Astrocyte (in vitro differentiated cells and primary cell): ENCODE data around the gene XAF1. TPM values are rescaled to one million over a fixed set of nuclear protein-coding genes. Genes with fewer than 3 reads are reported as not detected.

Source experiments
- DNase-seq: peaks from one replicate; pipeline ENCODE4 v3.0.0-alpha.2; 2010; ENCODE audit warnings: low read depth
- FAIRE-seq: peaks from 2 replicates; lab custom pipeline; 2011; peaks lifted over from hg19 to GRCh38; lab: Jason Lieb, UNC
- H2AFZ ChIP-seq: 2 replicates; pipeline ENCODE4 v1.6.0; 2012; ENCODE audit warnings: low read depth, low read length, inconsistent platforms
- H3K27ac ChIP-seq: 2 replicates; pipeline ENCODE4 v1.5.1; 2011; ENCODE audit warnings: low read depth, low read length, inconsistent platforms
- H3K27me3 ChIP-seq: 2 replicates; pipeline ENCODE4 v1.6.0; 2011; ENCODE audit warnings: low read length, inconsistent platforms; ENCODE audit not compliant: insufficient read depth
- H3K36me3 ChIP-seq: 2 replicates; pipeline ENCODE4 v1.5.1; 2011; ENCODE audit warnings: low read length, inconsistent platforms; ENCODE audit not compliant: insufficient read depth
- H3K4me1 ChIP-seq: 2 replicates; pipeline ENCODE4 v1.5.1; 2011; ENCODE audit warnings: low read length, inconsistent platforms; ENCODE audit not compliant: insufficient read depth
- H3K4me2 ChIP-seq: 2 replicates; pipeline ENCODE4 v1.6.0; 2012; ENCODE audit warnings: low read length, inconsistent platforms
- H3K4me3 ChIP-seq: 2 replicates; pipeline ENCODE4 v1.5.1; 2011; ENCODE audit warnings: low read depth, mild to moderate bottlenecking, low read length, inconsistent platforms; ENCODE audit not compliant: insufficient read depth
- H3K79me2 ChIP-seq: 2 replicates; pipeline ENCODE4 v1.6.0; 2012; ENCODE audit warnings: mild to moderate bottlenecking, low read length, inconsistent platforms; ENCODE audit not compliant: insufficient read depth
- H3K9ac ChIP-seq: 2 replicates; pipeline ENCODE4 v1.6.0; 2012; ENCODE audit warnings: mild to moderate bottlenecking, low read length, inconsistent platforms
- H3K9me3 ChIP-seq: 2 replicates; pipeline ENCODE4 v1.5.1; 2012; ENCODE audit warnings: low read depth, mild to moderate bottlenecking, low read length, inconsistent platforms; ENCODE audit not compliant: insufficient read depth
- H4K20me1 ChIP-seq: 2 replicates; pipeline ENCODE4 v1.6.0; 2012; ENCODE audit warnings: low read length, inconsistent platforms; ENCODE audit not compliant: insufficient read depth
- H3K27ac Mint-ChIP-seq: one replicate; pipeline ENCODE4 v1.8.0; 2021; ENCODE audit warnings: mild to moderate bottlenecking, mixed read lengths; ENCODE audit not compliant: unreplicated experiment
- H3K27me3 Mint-ChIP-seq: one replicate; pipeline ENCODE4 v1.8.0; 2021; ENCODE audit warnings: low read depth, mixed read lengths; ENCODE audit not compliant: unreplicated experiment
- H3K36me3 Mint-ChIP-seq: one replicate; pipeline ENCODE4 v1.8.0; 2021; ENCODE audit warnings: low read depth, mixed read lengths; ENCODE audit not compliant: unreplicated experiment
- H3K4me1 Mint-ChIP-seq: one replicate; pipeline ENCODE4 v1.8.0; 2021; ENCODE audit warnings: low read depth, mixed read lengths; ENCODE audit not compliant: unreplicated experiment
- H3K4me3 Mint-ChIP-seq: one replicate; pipeline ENCODE4 v1.8.0; 2021; ENCODE audit warnings: mild to moderate bottlenecking, moderate library complexity, mixed read lengths; ENCODE audit not compliant: unreplicated experiment
- H3K9me3 Mint-ChIP-seq: one replicate; pipeline ENCODE4 v1.8.0; 2021; ENCODE audit warnings: mild to moderate bottlenecking, mixed read lengths; ENCODE audit not compliant: unreplicated experiment
- EZH2 ChIP-seq: IDR thresholded peaks from 2 replicates; pipeline ENCODE4 v1.6.1; 2012; ENCODE audit warnings: mild to moderate bottlenecking, low read length, inconsistent platforms; ENCODE audit not compliant: insufficient read depth
- total RNA-seq: library from RNA; stranded (reverse); gene quantifications from 2 replicates; pipeline ENCODE4 v1.2.1, GENCODE V29; 2021
- TF ChIP-seq, protein P1 (sequence below): IDR thresholded peaks from 2 replicates; pipeline ENCODE4 v1.5.1; 2011; ENCODE audit warnings: low read depth, mild to moderate bottlenecking, inconsistent platforms, low read length, moderate library complexity; ENCODE audit not compliant: insufficient read depth

The XAF1 gene
- total RNA-seq, 1 donor from 2014 or later, result 50.9 TPM

GRCh38 chr17:6796017-6796886 is 40.4 kb downstream of the XAF1 start:
- no peaks in the 10 kb centered on the region for H3K9me3 ChIP-seq
- Mint-ChIP-seq H3K4me3 (no peak overlapping the region), H3K27ac (no peak overlapping the region), H3K9me3 (no peaks in the 10 kb centered on the region), H3K4me1 (peaks cover 8% of the 10 kb centered on the region), H3K27me3 (peaks cover 29% of the 10 kb centered on the region), H3K36me3 (no peaks in the 10 kb centered on the region)
- DNase-seq (no peak), FAIRE-seq (no peak)
- H3K4me2 ChIP-seq, result no peak overlapping the region
- no peak overlapping the region for H3K4me3 ChIP-seq
- no peaks in the 10 kb centered on the region for H3K27me3 ChIP-seq
- no peak overlapping the region for H2AFZ ChIP-seq
- no peaks in the 10 kb centered on the region for H3K36me3 ChIP-seq
- H4K20me1 ChIP-seq, result no peaks in the 10 kb centered on the region
- TF ChIP-seq, protein P1, sequence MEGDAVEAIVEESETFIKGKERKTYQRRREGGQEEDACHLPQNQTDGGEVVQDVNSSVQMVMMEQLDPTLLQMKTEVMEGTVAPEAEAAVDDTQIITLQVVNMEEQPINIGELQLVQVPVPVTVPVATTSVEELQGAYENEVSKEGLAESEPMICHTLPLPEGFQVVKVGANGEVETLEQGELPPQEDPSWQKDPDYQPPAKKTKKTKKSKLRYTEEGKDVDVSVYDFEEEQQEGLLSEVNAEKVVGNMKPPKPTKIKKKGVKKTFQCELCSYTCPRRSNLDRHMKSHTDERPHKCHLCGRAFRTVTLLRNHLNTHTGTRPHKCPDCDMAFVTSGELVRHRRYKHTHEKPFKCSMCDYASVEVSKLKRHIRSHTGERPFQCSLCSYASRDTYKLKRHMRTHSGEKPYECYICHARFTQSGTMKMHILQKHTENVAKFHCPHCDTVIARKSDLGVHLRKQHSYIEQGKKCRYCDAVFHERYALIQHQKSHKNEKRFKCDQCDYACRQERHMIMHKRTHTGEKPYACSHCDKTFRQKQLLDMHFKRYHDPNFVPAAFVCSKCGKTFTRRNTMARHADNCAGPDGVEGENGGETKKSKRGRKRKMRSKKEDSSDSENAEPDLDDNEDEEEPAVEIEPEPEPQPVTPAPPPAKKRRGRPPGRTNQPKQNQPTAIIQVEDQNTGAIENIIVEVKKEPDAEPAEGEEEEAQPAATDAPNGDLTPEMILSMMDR, result no peak
- no peak for TF ChIP-seq EZH2
- no peaks in the 10 kb centered on the region for H3K4me1 ChIP-seq
- H3K79me2 ChIP-seq, result no peaks in the 10 kb centered on the region
- no peak overlapping the region for H3K9ac ChIP-seq
- H3K27ac ChIP-seq, result no peak overlapping the region

GRCh38 chr17:6796887-6797490 is 41.1 kb downstream of the XAF1 start:
- Histone ChIP-seq H3K9me3 (no peaks in the 10 kb centered on the region), H2AFZ (no peak overlapping the region), H3K4me1 (no peaks in the 10 kb centered on the region), H3K27me3 (no peaks in the 10 kb centered on the region), H3K9ac (no peak overlapping the region), H3K79me2 (no peaks in the 10 kb centered on the region), H3K27ac (no peak overlapping the region), H3K4me2 (no peak overlapping the region), H3K4me3 (no peak overlapping the region), H4K20me1 (no peaks in the 10 kb centered on the region), H3K36me3 (no peaks in the 10 kb centered on the region)
- H3K9me3 Mint-ChIP-seq, result no peaks in the 10 kb centered on the region
- H3K36me3 Mint-ChIP-seq, result no peaks in the 10 kb centered on the region
- no peak overlapping the region for H3K27ac Mint-ChIP-seq
- FAIRE-seq, result no peak
- peaks cover 8% of the 10 kb centered on the region for H3K4me1 Mint-ChIP-seq
- no peak for DNase-seq
- TF ChIP-seq EZH2, result no peak
- TF ChIP-seq, protein P1, result no peak
- peaks cover 26% of the 10 kb centered on the region for H3K27me3 Mint-ChIP-seq
- no peak overlapping the region for H3K4me3 Mint-ChIP-seq
